Parathyroid adenoma (tissue), 2 donors: ENCODE measurements around the gene CHTF18.

Experiments
- H2AFZ ChIP-seq: fragments of 300-600 bp; sonication (generic); one replicate; pipeline ENCODE4 v1.7.0; 2017; ENCODE audit warnings: antibody characterized with exemption, mild to moderate bottlenecking
- H3K27ac ChIP-seq: fragments of 300-600 bp; sonication (generic); one replicate; pipeline ENCODE4 v1.7.0; 2017
- H3K27me3 ChIP-seq: fragments of 300-600 bp; sonication (generic); one replicate; pipeline ENCODE4 v1.7.0; 2017; ENCODE audit warnings: low read length; ENCODE audit not compliant: control insufficient read depth, insufficient read depth
- H3K36me3 ChIP-seq: fragments of 300-600 bp; sonication (generic); one replicate; pipeline ENCODE4 v1.7.0; 2017; ENCODE audit warnings: low read length; ENCODE audit not compliant: control insufficient read depth, insufficient read depth
- H3K4me1 ChIP-seq: fragments of 300-600 bp; sonication (generic); one replicate; pipeline ENCODE4 v1.7.0; 2017; ENCODE audit warnings: control low read depth
- H3K4me2 ChIP-seq: fragments of 300-600 bp; sonication (generic); one replicate; pipeline ENCODE4 v1.7.0; 2017; ENCODE audit warnings: low read length
- H3K4me3 ChIP-seq: fragments of 300-600 bp; sonication (generic); one replicate; pipeline ENCODE4 v1.7.0; 2017; ENCODE audit warnings: low read depth, low read length
- H3K79me2 ChIP-seq: fragments of 300-600 bp; sonication (generic); one replicate; pipeline ENCODE4 v1.7.0; 2017; ENCODE audit warnings: control low read depth
- H3K9ac ChIP-seq: fragments of 300-600 bp; sonication (generic); one replicate; pipeline ENCODE4 v1.7.0; 2017; ENCODE audit warnings: mild to moderate bottlenecking
- H3K9me3 ChIP-seq: fragments of 300-600 bp; sonication (generic); one replicate; pipeline ENCODE4 v1.7.0; 2017; ENCODE audit warnings: low read length; ENCODE audit not compliant: control insufficient read depth
- TF ChIP-seq, protein P1 (sequence below): fragments of 300-600 bp; sonication (generic); IDR thresholded peaks from one replicate; pipeline ENCODE4 v1.7.0; 2017; ENCODE audit warnings: antibody characterized with exemption, mild to moderate bottlenecking
- donor health status: primary hyperparathyroidism.

CHTF18 gene

GRCh38 chr16:794091-794822 lies 5.8 kb downstream of the CHTF18 start:
- TF ChIP-seq, protein P1, sequence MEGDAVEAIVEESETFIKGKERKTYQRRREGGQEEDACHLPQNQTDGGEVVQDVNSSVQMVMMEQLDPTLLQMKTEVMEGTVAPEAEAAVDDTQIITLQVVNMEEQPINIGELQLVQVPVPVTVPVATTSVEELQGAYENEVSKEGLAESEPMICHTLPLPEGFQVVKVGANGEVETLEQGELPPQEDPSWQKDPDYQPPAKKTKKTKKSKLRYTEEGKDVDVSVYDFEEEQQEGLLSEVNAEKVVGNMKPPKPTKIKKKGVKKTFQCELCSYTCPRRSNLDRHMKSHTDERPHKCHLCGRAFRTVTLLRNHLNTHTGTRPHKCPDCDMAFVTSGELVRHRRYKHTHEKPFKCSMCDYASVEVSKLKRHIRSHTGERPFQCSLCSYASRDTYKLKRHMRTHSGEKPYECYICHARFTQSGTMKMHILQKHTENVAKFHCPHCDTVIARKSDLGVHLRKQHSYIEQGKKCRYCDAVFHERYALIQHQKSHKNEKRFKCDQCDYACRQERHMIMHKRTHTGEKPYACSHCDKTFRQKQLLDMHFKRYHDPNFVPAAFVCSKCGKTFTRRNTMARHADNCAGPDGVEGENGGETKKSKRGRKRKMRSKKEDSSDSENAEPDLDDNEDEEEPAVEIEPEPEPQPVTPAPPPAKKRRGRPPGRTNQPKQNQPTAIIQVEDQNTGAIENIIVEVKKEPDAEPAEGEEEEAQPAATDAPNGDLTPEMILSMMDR = no peak

DNA sequence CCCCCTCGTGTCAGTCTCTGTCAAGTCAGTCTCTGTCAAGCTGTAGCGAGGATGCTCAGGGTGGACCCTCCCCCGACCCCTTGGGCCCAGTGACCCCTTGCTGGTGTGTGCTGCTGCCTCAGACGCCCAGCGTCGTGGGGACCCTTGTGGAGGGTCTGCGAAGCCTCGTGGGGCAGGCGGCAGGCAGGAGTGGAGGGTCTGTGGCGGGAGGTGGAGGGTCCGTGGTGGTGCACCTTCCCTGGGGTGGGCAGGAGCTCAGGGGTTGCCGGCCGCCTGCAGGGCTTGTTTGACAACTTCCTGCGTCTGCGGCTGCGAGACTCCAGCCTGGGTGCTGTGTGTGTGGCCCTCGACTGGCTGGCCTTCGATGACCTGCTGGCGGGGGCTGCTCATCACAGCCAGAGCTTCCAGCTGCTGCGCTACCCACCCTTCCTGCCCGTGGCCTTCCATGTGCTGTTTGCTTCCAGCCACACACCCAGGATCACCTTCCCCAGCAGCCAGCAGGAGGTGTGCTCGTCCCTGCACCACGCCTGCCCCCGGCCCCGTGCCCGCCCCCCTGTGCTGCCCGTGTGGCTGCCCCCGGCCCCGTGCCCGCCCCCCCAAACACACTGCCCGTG lies 6.5 kb downstream of the CHTF18 start:
- no peak overlapping the region for H3K27ac ChIP-seq
- no peak overlapping the region for H2AFZ ChIP-seq

More at GRCh38 chr16:794091-794822, 5.8 kb downstream of the CHTF18 start:
- Histone ChIP-seq H3K79me2 (no peaks in the 10 kb centered on the region), H3K9me3 (no peaks in the 10 kb centered on the region), H3K27ac (no peak overlapping the region), H3K36me3 (no peaks in the 10 kb centered on the region), H3K4me3 (no peak overlapping the region), H3K4me2 (no peak overlapping the region), H3K4me1 (no peaks in the 10 kb centered on the region), H2AFZ (no peak overlapping the region), H3K9ac (no peak overlapping the region), H3K27me3 (no peaks in the 10 kb centered on the region)

DNA sequence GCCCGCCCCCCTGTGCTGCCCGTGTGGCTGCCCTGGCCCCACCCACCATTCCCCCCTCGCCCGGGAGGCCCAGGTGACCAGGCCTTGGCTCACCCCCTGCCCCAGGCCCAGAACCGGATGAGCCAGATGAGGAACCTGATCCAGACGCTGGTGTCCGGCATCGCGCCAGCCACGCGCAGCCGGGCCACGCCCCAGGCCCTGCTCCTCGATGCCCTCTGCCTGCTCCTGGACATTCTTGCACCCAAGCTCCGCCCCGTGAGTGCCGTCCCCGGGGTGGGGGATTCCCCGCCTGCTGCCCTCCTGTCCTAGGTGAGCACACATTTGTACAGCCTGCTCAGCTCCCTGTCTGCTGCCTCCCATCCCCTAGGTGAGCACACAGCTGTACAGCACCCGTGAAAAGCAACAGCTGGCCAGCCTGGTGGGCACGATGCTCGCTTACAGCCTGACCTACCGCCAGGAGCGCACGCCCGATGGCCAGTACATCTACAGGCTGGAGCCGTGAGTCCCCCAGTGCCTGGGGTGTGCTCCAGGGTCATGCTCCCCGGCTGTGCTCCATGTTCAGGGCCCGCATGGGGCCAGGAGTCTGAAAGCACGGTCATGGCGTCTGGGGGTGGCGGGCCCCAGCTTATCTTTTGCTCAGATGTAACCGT lies 7.3 kb downstream of the CHTF18 start:
- H2AFZ ChIP-seq = no peak overlapping the region
- H3K9ac ChIP-seq = no peak overlapping the region
- H3K4me1 ChIP-seq = no peaks in the 10 kb centered on the region
- H3K27ac ChIP-seq = no peak overlapping the region
- H3K4me2 ChIP-seq = no peak overlapping the region
- H3K79me2 ChIP-seq = no peaks in the 10 kb centered on the region
- no peaks in the 10 kb centered on the region for H3K36me3 ChIP-seq
- H3K4me3 ChIP-seq = no peak overlapping the region
- no peaks in the 10 kb centered on the region for H3K27me3 ChIP-seq
- no peaks in the 10 kb centered on the region for H3K9me3 ChIP-seq
- TF ChIP-seq, protein P1 = no peak

More for the DNA sequence above, 6.5 kb downstream of the CHTF18 start:
- no peak overlapping the region for H3K4me3 ChIP-seq
- H3K79me2 ChIP-seq = no peaks in the 10 kb centered on the region
- H3K9me3 ChIP-seq = no peaks in the 10 kb centered on the region
- TF ChIP-seq, protein P1 = no peak
- H3K4me1 ChIP-seq = no peaks in the 10 kb centered on the region
- H3K27me3 ChIP-seq = no peaks in the 10 kb centered on the region
- H3K9ac ChIP-seq = no peak overlapping the region
- H3K36me3 ChIP-seq = no peaks in the 10 kb centered on the region
- no peak overlapping the region for H3K4me2 ChIP-seq

GRCh38 chr16:796296-797119 lies 8.1 kb downstream of the CHTF18 start:
- no peak overlapping the region for H3K9ac ChIP-seq
- TF ChIP-seq, protein P1 = no peak
- no peak overlapping the region for H3K27ac ChIP-seq
- H3K9me3 ChIP-seq = no peaks in the 10 kb centered on the region
- no peaks in the 10 kb centered on the region for H3K79me2 ChIP-seq
- no peak overlapping the region for H2AFZ ChIP-seq
- no peaks in the 10 kb centered on the region for H3K4me1 ChIP-seq
- no peaks in the 10 kb centered on the region for H3K27me3 ChIP-seq
- no peak overlapping the region for H3K4me3 ChIP-seq
- no peak overlapping the region for H3K4me2 ChIP-seq
- H3K36me3 ChIP-seq = no peaks in the 10 kb centered on the region
